Fibroblast of the aortic adventitia (primary cell): ENCODE data around the gene PTBP1. TPM values are rescaled to one million over a fixed set of nuclear protein-coding genes. Genes with fewer than 3 reads are reported as not detected.
A peak's percentile ranks its signal among the peaks of the same experiment; 100 is the strongest.
"Not testable (repeated sequence)": the region's sequence is repeated elsewhere in the genome, so short reads cannot be mapped to it uniquely, and the experiment has no call there.

Experiments
- DNase-seq: peaks from one replicate; pipeline ENCODE4 v3.0.0-alpha.2; 2010; ENCODE audit warnings: low read depth
- H3K4me3 ChIP-seq: 2 replicates; pipeline ENCODE4 v1.5.1; 2011; ENCODE audit warnings: low read depth, mild to moderate bottlenecking, control low read depth, low read length, moderate library complexity
- CTCF ChIP-seq: IDR thresholded peaks from 2 replicates; pipeline ENCODE4 v1.5.1; 2011; ENCODE audit warnings: mild to moderate bottlenecking, low read length, control low read depth, inconsistent platforms; ENCODE audit not compliant: insufficient read depth
- total RNA-seq: library from RNA; depleted of rRNA; stranded (reverse); fragments of >200 nt; gene quantifications from 2 replicates; pipeline ENCODE4 v1.2.3, GENCODE V29; 2012; ENCODE audit warnings: low replicate concordance

PTBP1 gene
- total RNA-seq, 1 donor: 121 TPM

GRCh38 chr19:814152-815078 is 17.2 kb downstream of the PTBP1 start:
- no peak for DNase-seq
- no peak overlapping the region for H3K4me3 ChIP-seq
- no peak for TF ChIP-seq CTCF

GRCh38 chr19:815079-815774 is 18.0 kb downstream of the PTBP1 start:
- no peak for TF ChIP-seq CTCF
- H3K4me3 ChIP-seq: no peak overlapping the region
- DNase-seq: no peak

GRCh38 chr19:815775-816499 is 18.7 kb downstream of the PTBP1 start:
- TF ChIP-seq CTCF: no peak
- DNase-seq: no peak
- no peak overlapping the region for H3K4me3 ChIP-seq

GRCh38 chr19:816500-816857 is 19.2 kb downstream of the PTBP1 start:
- DNase-seq: no peak
- no peak overlapping the region for H3K4me3 ChIP-seq
- no peak for TF ChIP-seq CTCF

GRCh38 chr19:820212-820611 is 23.0 kb downstream of the PTBP1 start:
- not testable (repeated sequence) for H3K4me3 ChIP-seq, DNase-seq

GRCh38 chr19:821231-821824 is 24.1 kb downstream of the PTBP1 start:
- no peak for TF ChIP-seq CTCF
- H3K4me3 ChIP-seq: peak overlapping the region; percentile 13
- DNase-seq: no peak
